ENCODE measurements around the gene SPRY2. TPM values are rescaled to one million over a fixed set of nuclear protein-coding genes. Genes with fewer than 3 reads are reported as not detected.

The SPRY2 gene, protein sequence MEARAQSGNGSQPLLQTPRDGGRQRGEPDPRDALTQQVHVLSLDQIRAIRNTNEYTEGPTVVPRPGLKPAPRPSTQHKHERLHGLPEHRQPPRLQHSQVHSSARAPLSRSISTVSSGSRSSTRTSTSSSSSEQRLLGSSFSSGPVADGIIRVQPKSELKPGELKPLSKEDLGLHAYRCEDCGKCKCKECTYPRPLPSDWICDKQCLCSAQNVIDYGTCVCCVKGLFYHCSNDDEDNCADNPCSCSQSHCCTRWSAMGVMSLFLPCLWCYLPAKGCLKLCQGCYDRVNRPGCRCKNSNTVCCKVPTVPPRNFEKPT
- total RNA-seq (2016; rRNA removed; fragmentation: Illumina TruSeq; extraction: Trizol) (7.4 and 9.8 TPM in 2 replicates), polyA plus RNA-seq (2011; rRNA removed) (21.4 and 25.1 TPM in 2 replicates), polyA minus RNA-seq (2011; rRNA and poly(A)+ RNA removed; ENCODE audit: low replicate concordance) (7.9 and 33.9 TPM in 2 replicates), Bru-seq, nascent RNA (percentile 92 among the genes with signal in this experiment), BruChase-seq, experiment 1, labeled RNA remaining after a 6-hour chase (percentile 65 among the genes with signal in this experiment), BruChase-seq, experiment 2, labeled RNA remaining after a 2-hour chase (percentile 91 among the genes with signal in this experiment)
- 4.1 and 5.1 TPM in 2 replicates for total RNA-seq (2016; cell fraction: cytosol; rRNA removed; fragmentation: Illumina TruSeq; extraction: Trizol; ENCODE audit: low read depth)
- total RNA-seq (2016; cell fraction: insoluble cytoplasmic fraction; rRNA removed; fragmentation: Illumina TruSeq; extraction: Trizol): 7.1 and 7.9 TPM in 2 replicates
- 12.8 and 12.9 TPM in 2 replicates for total RNA-seq (2016; cell fraction: membrane; rRNA removed; fragmentation: Illumina TruSeq; extraction: Trizol)
- 9.3 and 9.6 TPM in 2 replicates for total RNA-seq (2016; cell fraction: nucleus; rRNA removed; fragmentation: Illumina TruSeq; extraction: Trizol)
- 23.5 and 27.7 TPM in 2 replicates for polyA plus RNA-seq (2011; cell fraction: cytosol; rRNA removed)
- 13.8 and 14.2 TPM in 2 replicates for polyA plus RNA-seq (2011; cell fraction: nucleus; rRNA removed)
- 8.4 and 9.8 TPM in 2 replicates for polyA plus RNA-seq (2012)
- polyA plus RNA-seq (2016; cell fraction: cytosol; fragmentation: Illumina TruSeq; extraction: Trizol; ENCODE audit: low read depth): 4.9 and 5.4 TPM in 2 replicates
- polyA plus RNA-seq (2016; cell fraction: insoluble cytoplasmic fraction; fragmentation: Illumina TruSeq; extraction: Trizol; ENCODE audit: low read depth): 12.2 and 12.8 TPM in 2 replicates
- 11.6 and 12.5 TPM in 2 replicates for polyA plus RNA-seq (2016; cell fraction: membrane; fragmentation: Illumina TruSeq; extraction: Trizol; ENCODE audit: low read depth)
- polyA plus RNA-seq (2016; cell fraction: nucleus; fragmentation: Illumina TruSeq; extraction: Trizol; ENCODE audit: insufficient read depth, low read depth): 16.3 and 17.0 TPM in 2 replicates
- polyA minus RNA-seq (2011; cell fraction: cytosol; rRNA and poly(A)+ RNA removed): 11.2 and 12.0 TPM in 2 replicates
- polyA minus RNA-seq (2011; cell fraction: nucleus; rRNA and poly(A)+ RNA removed): 12.7 and 13.4 TPM in 2 replicates
- long read RNA-seq, experiment 1, partial matches to known transcripts: 2 of 2 reads
- long read RNA-seq, experiment 1, other reads (novel, unspliced or antisense): 0 of 2 reads
- long read RNA-seq, experiment 2, transcript SPRY2-202 (2 exons, 2,111 nt): major isoform, 12 of 20 reads
- long read RNA-seq, experiment 2, partial matches to known transcripts: 0 of 20 reads
- long read RNA-seq, experiment 2, other reads (novel, unspliced or antisense): 8 of 20 reads

DNA sequence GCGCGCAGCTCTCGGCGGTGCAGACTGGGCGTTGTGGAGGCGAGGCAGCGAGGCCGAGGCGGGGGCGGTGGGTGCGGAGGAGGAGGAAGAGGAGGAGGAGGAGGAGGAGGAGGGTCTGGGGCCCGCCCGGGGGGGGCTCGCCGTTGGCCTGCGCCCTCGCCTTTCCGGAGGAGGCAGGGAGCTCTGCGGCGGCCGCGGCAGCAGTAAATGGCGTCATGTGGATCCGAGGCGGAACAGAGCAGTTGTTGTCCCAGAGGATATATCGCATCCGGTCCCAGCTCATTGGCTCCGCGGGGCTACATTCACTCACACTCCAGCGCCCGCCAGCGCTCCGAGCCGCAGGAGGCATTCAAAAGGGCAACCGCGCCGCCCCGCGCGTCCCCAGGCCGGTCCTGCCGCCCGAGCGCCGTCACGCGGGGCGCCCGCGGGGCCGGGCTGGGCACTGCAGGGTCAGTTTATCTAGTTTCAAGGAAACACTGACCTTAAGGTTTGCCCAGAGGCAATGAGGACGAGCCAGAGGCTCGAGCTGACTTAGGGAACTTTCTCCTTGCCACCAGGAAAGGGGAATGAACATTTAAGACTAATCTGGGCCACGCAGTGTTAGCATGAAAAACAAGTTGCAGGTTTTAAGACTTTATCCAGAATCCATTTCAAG, at the start of gene SPRY2:
Gene SPRY2, minus strand, starts transcription at position 26 of the 655 bp plus-strand sequence. CDS start 3,421 bp downstream, outside the sequence.
- peak within 1 kb of the TSS; percentile 86 for H3K4me2 ChIP-seq (ENCODE audit: low read depth, low read length)
- FAIRE-seq (peak; percentile 42), DNase-seq (ENCODE audit: low spot score) (peak; percentile 94), ATAC-seq (peak; percentile 84)
- ChIA-PET CTCF (ENCODE audit: low intra/inter-chr PET ratio, low total read pairs) (no interaction called here), POLR2A (interaction anchor here (0.6 to 1.3 kb wide), 5 partner anchors 11 to 617 kb away, joined by 3 to 6 read pairs (median 3); no protein-coding TSS in a partner anchor)
- no peaks in the 10 kb centered on the region; a peak in 1 of 5 replicates for H3K27me3 ChIP-seq (ENCODE audit: control insufficient read depth in 1 of 2, insufficient read depth in 2 of 2, low read length in 2 of 2)
- H4K20me1 ChIP-seq (ENCODE audit: insufficient read depth, low read length): peaks cover 34% of the 10 kb centered on the region
- peaks cover 46% of the 10 kb centered on the region for H3K4me1 ChIP-seq (ENCODE audit: insufficient read depth, low read length)
- BruUV-seq (replicated peaks): no TSS peak
- H2AFZ ChIP-seq (ENCODE audit: low read length): peak within 1 kb of the TSS; percentile 44
- WGBS (ENCODE audit: low lambda C conversion rate): 1% methylated on average over 25 of the region's 54 CpGs
- H3K9me3 ChIP-seq (ENCODE audit: low read length): no peaks in the 10 kb centered on the region
- peak within 1 kb of the TSS; percentile 77 to 99 (median 97) for H3K4me3 ChIP-seq (replicated peaks in 1 of 3; ENCODE audit: insufficient read depth in 1 of 3, low read depth in 2 of 3, low read length in 3 of 3)
- H3K79me2 ChIP-seq (ENCODE audit: insufficient read depth, low read length): peaks cover 45% of the 10 kb centered on the region
- intact Hi-C loops (cut with micrococcal nuclease; ENCODE audit: unreplicated experiment) (loop anchor here (5.0 to 10.0 kb wide), 3 partner anchors 664 to 934 kb away; partner anchors contain the start of gene RBM26), in situ Hi-C loops (cut with HindIII; ENCODE audit: extremely low pct_ligation_motif_present, low pct_unique_long_range_greater_than_20kb) (loop anchor here (25.0 kb wide), 1 partner anchor 929 kb away; the partner anchor contains the start of gene RBM26)
- H3K36me3 ChIP-seq (replicated peaks in 1 of 2; ENCODE audit: control insufficient read depth in 1 of 2, insufficient read depth in 2 of 2, low read length in 2 of 2): peaks cover 5 to 9% of the 10 kb centered on the region in 2 experiments
- peak within 1 kb of the TSS; percentile 96 for H3K27ac ChIP-seq (ENCODE audit: extremely low read length, insufficient read depth, low read length)
- H3K9ac ChIP-seq (ENCODE audit: insufficient read depth, low read depth, low read length): peak within 1 kb of the TSS; percentile 95
- no peak for TF ChIP-seq NBN (conservative IDR thresholded peaks at IDR 0.05)
- no peak for TF ChIP-seq ZBTB8A (CRISPR knock-in tag; IDR thresholded peaks at IDR 0.05; ENCODE audit: borderline replicate concordance, low read depth)
- TF ChIP-seq ZNF660 (CRISPR knock-in tag; IDR thresholded peaks at IDR 0.05; ENCODE audit: borderline replicate concordance, low read depth): no peak
- TF ChIP-seq ZNF143 (CRISPR knock-in tag; IDR thresholded peaks at IDR 0.05): no peak
- TF ChIP-seq, protein P1, sequence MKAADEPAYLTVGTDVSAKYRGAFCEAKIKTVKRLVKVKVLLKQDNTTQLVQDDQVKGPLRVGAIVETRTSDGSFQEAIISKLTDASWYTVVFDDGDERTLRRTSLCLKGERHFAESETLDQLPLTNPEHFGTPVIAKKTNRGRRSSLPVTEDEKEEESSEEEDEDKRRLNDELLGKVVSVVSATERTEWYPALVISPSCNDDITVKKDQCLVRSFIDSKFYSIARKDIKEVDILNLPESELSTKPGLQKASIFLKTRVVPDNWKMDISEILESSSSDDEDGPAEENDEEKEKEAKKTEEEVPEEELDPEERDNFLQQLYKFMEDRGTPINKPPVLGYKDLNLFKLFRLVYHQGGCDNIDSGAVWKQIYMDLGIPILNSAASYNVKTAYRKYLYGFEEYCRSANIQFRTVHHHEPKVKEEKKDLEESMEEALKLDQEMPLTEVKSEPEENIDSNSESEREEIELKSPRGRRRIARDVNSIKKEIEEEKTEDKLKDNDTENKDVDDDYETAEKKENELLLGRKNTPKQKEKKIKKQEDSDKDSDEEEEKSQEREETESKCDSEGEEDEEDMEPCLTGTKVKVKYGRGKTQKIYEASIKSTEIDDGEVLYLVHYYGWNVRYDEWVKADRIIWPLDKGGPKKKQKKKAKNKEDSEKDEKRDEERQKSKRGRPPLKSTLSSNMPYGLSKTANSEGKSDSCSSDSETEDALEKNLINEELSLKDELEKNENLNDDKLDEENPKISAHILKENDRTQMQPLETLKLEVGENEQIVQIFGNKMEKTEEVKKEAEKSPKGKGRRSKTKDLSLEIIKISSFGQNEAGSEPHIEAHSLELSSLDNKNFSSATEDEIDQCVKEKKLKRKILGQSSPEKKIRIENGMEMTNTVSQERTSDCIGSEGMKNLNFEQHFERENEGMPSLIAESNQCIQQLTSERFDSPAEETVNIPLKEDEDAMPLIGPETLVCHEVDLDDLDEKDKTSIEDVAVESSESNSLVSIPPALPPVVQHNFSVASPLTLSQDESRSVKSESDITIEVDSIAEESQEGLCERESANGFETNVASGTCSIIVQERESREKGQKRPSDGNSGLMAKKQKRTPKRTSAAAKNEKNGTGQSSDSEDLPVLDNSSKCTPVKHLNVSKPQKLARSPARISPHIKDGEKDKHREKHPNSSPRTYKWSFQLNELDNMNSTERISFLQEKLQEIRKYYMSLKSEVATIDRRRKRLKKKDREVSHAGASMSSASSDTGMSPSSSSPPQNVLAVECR (CRISPR knock-in tag; IDR thresholded peaks at IDR 0.05; ENCODE audit: borderline replicate concordance): no peak; the same call in 1 of the 2 replicates
- 0 out of 2 replicates have a peak, but pooled peaks have one; percentile 45 for TF ChIP-seq IRF2 (CRISPR knock-in tag; IDR thresholded peaks at IDR 0.05)
- TF ChIP-seq ZFY (CRISPR knock-in tag; IDR thresholded peaks at IDR 0.05): peak; percentile 69
- TF ChIP-seq, protein P2, sequence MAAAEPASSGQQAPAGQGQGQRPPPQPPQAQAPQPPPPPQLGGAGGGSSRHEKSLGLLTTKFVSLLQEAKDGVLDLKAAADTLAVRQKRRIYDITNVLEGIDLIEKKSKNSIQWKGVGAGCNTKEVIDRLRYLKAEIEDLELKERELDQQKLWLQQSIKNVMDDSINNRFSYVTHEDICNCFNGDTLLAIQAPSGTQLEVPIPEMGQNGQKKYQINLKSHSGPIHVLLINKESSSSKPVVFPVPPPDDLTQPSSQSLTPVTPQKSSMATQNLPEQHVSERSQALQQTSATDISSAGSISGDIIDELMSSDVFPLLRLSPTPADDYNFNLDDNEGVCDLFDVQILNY (CRISPR knock-in tag; conservative IDR thresholded peaks at IDR 0.05): no peak
- no peak for TF ChIP-seq ZNF260 (CRISPR knock-in tag; IDR thresholded peaks at IDR 0.05; ENCODE audit: borderline replicate concordance, low read depth)
- peak; percentile 64; the same call in 1 of the 2 replicates for TF ChIP-seq KDM3A (CRISPR knock-in tag; IDR thresholded peaks at IDR 0.05; ENCODE audit: low read depth)

Data from HepG2 (cell line).